ENCODE results near the gene BASP1. TPM values are rescaled to one million over a fixed set of nuclear protein-coding genes. Genes with fewer than 3 reads are reported as not detected.

The BASP1 gene
- total and polyA plus RNA-seq, 2 experiments from 2014 or later: 87.5 to 114 TPM

- Mint-ChIP-seq H3K27ac (no peak overlapping the region), H3K9me3 (no peaks in the 10 kb centered on the region), H3K4me1 (no peaks in the 10 kb centered on the region), H3K36me3 (ENCODE audit: low read depth) (no peaks in the 10 kb centered on the region), H3K4me3 (no peak overlapping the region), H3K27me3 (ENCODE audit: insufficient read depth, low read depth, poor library complexity) (no peaks in the 10 kb centered on the region)
- TF ChIP-seq CTCF (conservative IDR thresholded peaks at IDR 0.05; ENCODE audit: low read depth in 2 of 2): no peak
- no peak for TF ChIP-seq ZNF331 (CRISPR knock-in tag; IDR thresholded peaks at IDR 0.05; ENCODE audit: low read depth)
- H3F3A ChIP-seq (replicated peaks; ENCODE audit: low read depth): no peaks in the 10 kb centered on the region
- no peaks in the 10 kb centered on the region; the same call in 1 of the 2 replicates for H3K36me3 ChIP-seq (ENCODE audit: insufficient read depth)
- H4K20me1 ChIP-seq (replicated peaks; ENCODE audit: insufficient read depth): no peaks in the 10 kb centered on the region
- H3K27me3 ChIP-seq (ENCODE audit: insufficient read depth): no peaks in the 10 kb centered on the region
- ATAC-seq: no peak
- H2AFZ ChIP-seq: no peak overlapping the region
- no peak overlapping the region for H3K4me2 ChIP-seq
- H3K27ac ChIP-seq (ENCODE audit: low read depth): no peak overlapping the region
- H3K4me3 ChIP-seq: no peak overlapping the region
- peaks cover 5% of the 10 kb centered on the region for H3K9me2 ChIP-seq (ENCODE audit: insufficient read depth)
- DNase-seq (ENCODE audit: low spot score): no peak
- H3K4me1 ChIP-seq (ENCODE audit: insufficient read depth): no peaks in the 10 kb centered on the region
- H3K79me2 ChIP-seq (replicated peaks; ENCODE audit: insufficient read depth): no peaks in the 10 kb centered on the region
These were observed 42.5 kb upstream of the BASP1 start for GRCh38 chr5:17174965-17175364.

- H3F3A ChIP-seq (replicated peaks; ENCODE audit: low read depth): no peaks in the 10 kb centered on the region
- H3K4me1 ChIP-seq (ENCODE audit: insufficient read depth): no peaks in the 10 kb centered on the region
- no peaks in the 10 kb centered on the region; the same call in 1 of the 2 replicates for H3K36me3 ChIP-seq (ENCODE audit: insufficient read depth)
- ATAC-seq: no peak
- H3K4me3 ChIP-seq: no peak overlapping the region
- no peak for DNase-seq (ENCODE audit: low spot score)
- no peak overlapping the region for H2AFZ ChIP-seq
- H3K36me3 Mint-ChIP-seq (ENCODE audit: low read depth): no peaks in the 10 kb centered on the region
- H3K4me2 ChIP-seq: no peak overlapping the region
- H3K27ac Mint-ChIP-seq: no peak overlapping the region
- H3K9me3 Mint-ChIP-seq: no peaks in the 10 kb centered on the region
- no peaks in the 10 kb centered on the region for H3K27me3 Mint-ChIP-seq (ENCODE audit: insufficient read depth, low read depth, poor library complexity)
- H3K9me2 ChIP-seq (ENCODE audit: insufficient read depth): peaks cover 5% of the 10 kb centered on the region
- H3K4me3 Mint-ChIP-seq: no peak overlapping the region
- no peaks in the 10 kb centered on the region for H4K20me1 ChIP-seq (replicated peaks; ENCODE audit: insufficient read depth)
- H3K79me2 ChIP-seq (replicated peaks; ENCODE audit: insufficient read depth): no peaks in the 10 kb centered on the region
- no peaks in the 10 kb centered on the region for H3K27me3 ChIP-seq (ENCODE audit: insufficient read depth)
- no peak overlapping the region for H3K27ac ChIP-seq (ENCODE audit: low read depth)
- H3K4me1 Mint-ChIP-seq: no peaks in the 10 kb centered on the region
- TF ChIP-seq EZH2phosphoT487 (IDR thresholded peaks at IDR 0.05; ENCODE audit: unreplicated experiment) (no peak), ZNF331 (CRISPR knock-in tag; IDR thresholded peaks at IDR 0.05; ENCODE audit: low read depth) (no peak), EZH2 (IDR thresholded peaks at IDR 0.05; ENCODE audit: low read depth, unreplicated experiment) (no peak), ZNF462 (CRISPR knock-in tag; IDR thresholded peaks at IDR 0.05) (no peak), NANOG (IDR thresholded peaks at IDR 0.05; ENCODE audit: borderline replicate concordance) (no peak), CTCF (conservative IDR thresholded peaks at IDR 0.05; ENCODE audit: low read depth in 2 of 2) (no peak), CREB1 (CRISPR knock-in tag; IDR thresholded peaks at IDR 0.05; ENCODE audit: low read depth) (no peak), STAT1 (IDR thresholded peaks at IDR 0.05; ENCODE audit: unreplicated experiment) (no peak)
These were observed 39.7 kb upstream of the BASP1 start for GRCh38 chr5:17177501-17178372.

Measured in GM23338 (cell line).